SU-DHL-6 (cell line): ENCODE results near the gene SLC12A7.

Source experiments
- H2AFZ ChIP-seq: fragments of 200-600 bp; sonication (generic); 2 replicates; pipeline ENCODE4 v1.6.1; 2014; ENCODE audit warnings: low read depth, mild to moderate bottlenecking, moderate library complexity, mixed read lengths, antibody characterized with exemption, low read length; ENCODE audit not compliant: severe bottlenecking
- H3F3A ChIP-seq: fragments of 200-600 bp; shearing (Covaris generic); 2 replicates; pipeline ENCODE4 v1.6.0; 2016; ENCODE audit warnings: antibody characterized with exemption, mild to moderate bottlenecking; ENCODE audit not compliant: insufficient read depth
- H3K27ac ChIP-seq: fragments of 200-600 bp; sonication (generic); 2 replicates; pipeline ENCODE4 v1.5.1; 2016; ENCODE audit warnings: low read depth, mild to moderate bottlenecking, low read length, moderate library complexity, mixed read lengths
- H3K27me3 ChIP-seq: fragments of 200-600 bp; sonication (generic), shearing (Covaris generic); 2 replicates; pipeline ENCODE4 v1.6.0; 2014; ENCODE audit warnings: mild to moderate bottlenecking, low read length
- H3K36me3 ChIP-seq: fragments of 200-600 bp; sonication (generic); 2 replicates; pipeline ENCODE4 v1.6.1; 2014; ENCODE audit warnings: mild to moderate bottlenecking, low read length, mixed read lengths
- H3K4me2 ChIP-seq: fragments of 300-600, 200-600 bp; shearing (Covaris generic), sonication (generic); 2 replicates; pipeline ENCODE4 v1.6.0; 2014; ENCODE audit warnings: low read length, low read depth, mild to moderate bottlenecking; ENCODE audit not compliant: poor library complexity, severe bottlenecking
- H3K4me3 ChIP-seq: fragments of 200-600 bp; sonication (generic); 2 replicates; pipeline ENCODE4 v1.5.1; 2014; ENCODE audit warnings: antibody characterized with exemption, low read length, mild to moderate bottlenecking, mixed read lengths; ENCODE audit not compliant: insufficient read depth, poor library complexity, severe bottlenecking
- H3K79me2 ChIP-seq: fragments of 200-600 bp; sonication (generic); 2 replicates; pipeline ENCODE4 v1.6.1; 2014; ENCODE audit warnings: mild to moderate bottlenecking, low read length, moderate library complexity; ENCODE audit not compliant: insufficient read depth
- H3K9ac ChIP-seq: fragments of 200-600 bp; sonication (generic); 2 replicates; pipeline ENCODE4 v1.7.0; 2014; ENCODE audit warnings: mild to moderate bottlenecking, low read length
- H3K9me2 ChIP-seq: fragments of 200-600 bp; sonication (generic); replicated peaks from 2 replicates; pipeline ENCODE4 v1.6.1; 2014; ENCODE audit warnings: low read length; ENCODE audit not compliant: insufficient read depth
- H3K9me3 ChIP-seq: fragments of 200-600 bp; sonication (generic); 2 replicates; pipeline ENCODE4 v1.6.1; 2014; ENCODE audit warnings: low read length, mixed read lengths; ENCODE audit not compliant: insufficient read depth
- H4K20me1 ChIP-seq: fragments of 200-600 bp; sonication (generic); 2 replicates; pipeline ENCODE4 v1.6.1; 2014; ENCODE audit warnings: low read depth, mild to moderate bottlenecking, antibody characterized with exemption, low read length, moderate library complexity, mixed read lengths
- EZH2phosphoT487 ChIP-seq: fragments of 200-600 bp; sonication (generic), shearing (Covaris generic); conservative IDR thresholded peaks from 2 replicates; pipeline ENCODE4 v1.6.1; 2018; ENCODE audit warnings: mild to moderate bottlenecking, antibody characterized with exemption, low read length, moderate library complexity, mixed read lengths
- TF ChIP-seq, protein P1 (sequence below): fragments of 200-600 bp; sonication (generic); IDR thresholded peaks from one replicate; pipeline ENCODE4 v1.5.1; 2017; ENCODE audit warnings: antibody characterized with exemption, mild to moderate bottlenecking, low read length, moderate library complexity; ENCODE audit not compliant: insufficient read depth, poor library complexity, severe bottlenecking

SLC12A7 gene

DNA sequence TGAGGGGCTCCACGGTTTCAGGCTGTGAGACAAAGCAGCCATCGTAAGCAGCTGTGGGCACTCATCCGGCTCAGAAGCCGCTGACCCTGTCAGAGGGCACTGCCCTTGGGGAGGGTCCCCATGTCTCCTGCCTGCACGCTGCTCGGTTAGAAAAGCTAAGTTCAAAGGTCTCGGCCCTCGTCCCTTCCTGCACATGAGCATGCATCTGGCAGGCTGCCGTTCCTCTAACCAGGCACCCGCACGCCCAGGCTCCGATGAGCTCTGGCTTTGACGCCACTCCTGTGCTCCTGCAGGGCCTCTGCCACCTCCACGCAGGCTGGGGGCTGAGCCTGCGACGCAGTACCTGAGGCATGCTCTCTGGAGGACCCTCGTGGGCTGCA is 52.0 kb downstream of the SLC12A7 start:
- TF ChIP-seq EZH2phosphoT487 = no peak
- TF ChIP-seq, protein P1, sequence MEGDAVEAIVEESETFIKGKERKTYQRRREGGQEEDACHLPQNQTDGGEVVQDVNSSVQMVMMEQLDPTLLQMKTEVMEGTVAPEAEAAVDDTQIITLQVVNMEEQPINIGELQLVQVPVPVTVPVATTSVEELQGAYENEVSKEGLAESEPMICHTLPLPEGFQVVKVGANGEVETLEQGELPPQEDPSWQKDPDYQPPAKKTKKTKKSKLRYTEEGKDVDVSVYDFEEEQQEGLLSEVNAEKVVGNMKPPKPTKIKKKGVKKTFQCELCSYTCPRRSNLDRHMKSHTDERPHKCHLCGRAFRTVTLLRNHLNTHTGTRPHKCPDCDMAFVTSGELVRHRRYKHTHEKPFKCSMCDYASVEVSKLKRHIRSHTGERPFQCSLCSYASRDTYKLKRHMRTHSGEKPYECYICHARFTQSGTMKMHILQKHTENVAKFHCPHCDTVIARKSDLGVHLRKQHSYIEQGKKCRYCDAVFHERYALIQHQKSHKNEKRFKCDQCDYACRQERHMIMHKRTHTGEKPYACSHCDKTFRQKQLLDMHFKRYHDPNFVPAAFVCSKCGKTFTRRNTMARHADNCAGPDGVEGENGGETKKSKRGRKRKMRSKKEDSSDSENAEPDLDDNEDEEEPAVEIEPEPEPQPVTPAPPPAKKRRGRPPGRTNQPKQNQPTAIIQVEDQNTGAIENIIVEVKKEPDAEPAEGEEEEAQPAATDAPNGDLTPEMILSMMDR = no peak
- no peaks in the 10 kb centered on the region for H3K9me2 ChIP-seq
- no peaks in the 10 kb centered on the region for H3K27me3 ChIP-seq
- H4K20me1 ChIP-seq = no peaks in the 10 kb centered on the region
- H3K36me3 ChIP-seq = no peaks in the 10 kb centered on the region
- H3K27ac ChIP-seq = no peak overlapping the region
- H3K4me3 ChIP-seq = no peak overlapping the region
- no peak overlapping the region for H2AFZ ChIP-seq
- no peaks in the 10 kb centered on the region for H3F3A ChIP-seq
- no peak overlapping the region for H3K4me2 ChIP-seq
- H3K79me2 ChIP-seq = no peaks in the 10 kb centered on the region
- no peak overlapping the region for H3K9ac ChIP-seq
- no peaks in the 10 kb centered on the region for H3K9me3 ChIP-seq

DNA sequence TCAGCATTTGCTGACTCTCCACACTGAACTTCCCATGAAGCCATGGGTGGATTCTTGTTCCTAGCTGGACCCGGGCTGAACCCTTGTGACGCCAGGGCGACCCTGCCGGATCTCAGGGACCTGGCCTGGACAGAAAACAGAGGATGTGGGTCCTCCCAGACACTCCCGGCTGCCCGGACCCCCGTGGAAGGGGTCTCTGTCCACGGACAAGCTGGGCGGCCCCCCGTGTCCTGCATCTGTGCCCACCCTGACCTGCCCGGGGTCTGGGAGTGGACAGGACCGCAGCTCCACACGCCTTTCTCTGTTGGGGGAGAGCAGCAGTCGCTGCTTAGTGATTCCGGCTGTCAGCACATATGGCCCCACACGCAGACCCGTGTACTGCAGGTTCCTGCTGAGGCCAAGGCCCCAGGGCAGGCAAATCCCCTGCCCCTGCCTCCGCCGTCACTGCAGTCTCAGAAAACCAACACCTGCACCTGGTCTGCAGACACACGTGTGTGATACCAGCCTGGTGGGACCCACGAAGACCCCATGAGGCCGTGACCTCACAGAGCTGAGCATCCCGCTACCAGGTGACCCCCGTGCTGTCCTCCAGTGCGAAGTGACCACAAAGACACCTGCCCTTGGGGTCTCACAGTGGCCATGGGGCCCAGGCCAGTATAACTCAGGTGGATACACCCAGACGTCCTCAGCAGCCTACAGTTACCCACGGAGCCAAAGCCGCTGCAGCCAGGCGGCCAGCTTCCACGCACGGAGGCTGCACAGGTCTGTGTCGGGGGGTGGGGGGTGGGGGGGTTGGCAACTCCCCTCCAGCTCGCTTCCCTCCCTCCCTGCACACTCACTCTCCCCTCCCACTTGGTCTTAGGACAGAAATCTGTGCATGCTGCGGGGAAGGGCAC is 52.6 kb downstream of the SLC12A7 start:
- H3K27ac ChIP-seq = no peak overlapping the region

DNA sequence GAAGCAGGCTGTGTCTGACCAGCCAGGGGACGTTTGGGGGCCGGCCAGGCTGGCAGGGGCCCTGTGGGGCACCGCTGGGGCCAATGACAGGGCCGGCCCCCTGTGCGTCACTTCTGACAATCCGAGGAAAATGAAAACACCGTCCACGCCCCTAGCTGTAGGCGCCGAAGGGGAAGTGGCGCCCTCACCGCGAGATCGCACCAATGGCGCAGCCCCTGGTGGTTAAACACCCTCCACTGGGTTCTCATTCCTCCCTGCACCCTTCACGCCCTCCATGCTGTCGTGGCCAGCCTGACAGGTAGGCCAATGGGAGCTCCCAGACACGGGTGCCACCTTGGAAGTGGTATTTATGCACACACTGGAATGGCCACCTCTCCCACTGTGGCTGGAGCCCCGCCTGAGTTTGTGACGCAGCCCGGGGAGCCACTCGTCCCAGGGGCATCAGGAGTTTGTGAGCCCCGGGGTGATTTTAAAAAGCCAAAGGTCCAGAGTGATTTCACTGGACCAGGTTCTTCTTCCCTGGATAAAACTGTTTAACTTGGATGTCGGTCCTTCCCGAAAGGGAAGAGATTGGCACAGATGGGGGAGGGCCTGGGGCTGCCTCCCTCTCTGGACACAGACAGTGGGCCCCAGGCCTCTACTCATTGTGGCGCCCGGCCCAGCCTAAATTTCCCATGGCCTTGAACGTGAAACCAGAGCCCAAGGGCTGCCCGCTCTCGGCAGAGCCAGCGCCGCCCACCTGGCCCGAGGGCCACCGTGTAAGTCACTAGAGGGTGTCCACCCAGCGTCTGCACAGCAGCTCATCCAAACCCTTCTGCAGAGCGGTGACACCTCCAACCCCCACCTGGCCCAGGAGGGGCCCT is 53.5 kb downstream of the SLC12A7 start:
- H3K9me3 ChIP-seq = no peaks in the 10 kb centered on the region
- H3K4me2 ChIP-seq = no peak overlapping the region
- TF ChIP-seq EZH2phosphoT487 = no peak
- H3K9ac ChIP-seq = no peak overlapping the region
- no peak overlapping the region for H3K27ac ChIP-seq
- H3K4me3 ChIP-seq = no peak overlapping the region
- H3F3A ChIP-seq = no peaks in the 10 kb centered on the region
- no peaks in the 10 kb centered on the region for H3K9me2 ChIP-seq
- no peaks in the 10 kb centered on the region for H4K20me1 ChIP-seq
- H3K27me3 ChIP-seq = no peaks in the 10 kb centered on the region
- H2AFZ ChIP-seq = no peak overlapping the region
- H3K79me2 ChIP-seq = no peaks in the 10 kb centered on the region
- H3K36me3 ChIP-seq = no peaks in the 10 kb centered on the region

More for the DNA sequence above, 52.6 kb downstream of the SLC12A7 start:
- H3F3A ChIP-seq = no peaks in the 10 kb centered on the region
- no peak for TF ChIP-seq EZH2phosphoT487
- TF ChIP-seq, protein P1 = no peak
- H3K4me2 ChIP-seq = no peak overlapping the region
- no peak overlapping the region for H3K4me3 ChIP-seq
- H3K9me2 ChIP-seq = no peaks in the 10 kb centered on the region
- H3K9ac ChIP-seq = no peak overlapping the region
- H3K27me3 ChIP-seq = no peaks in the 10 kb centered on the region
- H3K36me3 ChIP-seq = no peaks in the 10 kb centered on the region
- no peaks in the 10 kb centered on the region for H3K9me3 ChIP-seq
- H3K79me2 ChIP-seq = no peaks in the 10 kb centered on the region
- H4K20me1 ChIP-seq = no peaks in the 10 kb centered on the region
- H2AFZ ChIP-seq = no peak overlapping the region
